Activated naive CD4-positive, alpha-beta T cell treated with anti-CD3 and anti-CD28 coated beads for 36 hours (primary cell): ENCODE measurements around the gene BAG1. TPM values are rescaled to one million over a fixed set of nuclear protein-coding genes. Genes with fewer than 3 reads are reported as not detected.
A peak's percentile ranks its signal among the peaks of the same experiment; 100 is the strongest.

Source experiments
- CTCF ChIA-PET: fragments of 350-600 bp; sonication (Branson Sonifier 250); formaldehyde crosslinking; loops from one replicate; lab custom pipeline; 2021; ENCODE audit warnings: antibody characterized with exemption; lab: Charles Lee
- DNase-seq: peaks from one replicate; pipeline ENCODE4 v3.0.0-alpha.2; 2020
- H3K27ac Mint-ChIP-seq: one replicate; pipeline ENCODE4 v1.8.0; 2021; ENCODE audit warnings: mild to moderate bottlenecking, mixed read lengths
- H3K27me3 Mint-ChIP-seq: one replicate; pipeline ENCODE4 v1.8.0; 2021; ENCODE audit warnings: low read depth, mixed read lengths
- H3K36me3 Mint-ChIP-seq: one replicate; pipeline ENCODE4 v1.8.0; 2021; ENCODE audit warnings: low read depth, mixed read lengths
- H3K4me1 Mint-ChIP-seq: one replicate; pipeline ENCODE4 v1.8.0; 2021; ENCODE audit warnings: low read depth, mixed read lengths
- H3K4me3 Mint-ChIP-seq: one replicate; pipeline ENCODE4 v1.8.0; 2021; ENCODE audit warnings: mild to moderate bottlenecking, moderate library complexity, mixed read lengths
- H3K9me3 Mint-ChIP-seq: one replicate; pipeline ENCODE4 v1.8.0; 2021; ENCODE audit warnings: mixed read lengths
- intact Hi-C: fragments of 100-400 bp; cut with micrococcal nuclease; formaldehyde crosslinking; loops from one replicate; pipeline ENCODE4 v1.15.1; 2023
- total RNA-seq, 2 experiments: library from RNA; stranded (reverse); gene quantifications; one replicate each; pipeline ENCODE4 v1.2.3, GENCODE V29; 2021

The BAG1 gene
- total RNA-seq, 2 experiments from 2014 or later, result 38.1 to 40.5 TPM

GRCh38 chr9:33236571-33236970, 27.9 kb downstream of the BAG1 start:
- no peak for DNase-seq
- intact Hi-C loops, result no loop called here
- H3K36me3 Mint-ChIP-seq, result no peaks in the 10 kb centered on the region
- CTCF ChIA-PET, result interaction anchor here (0.6 to 2.2 kb wide), 3 partner anchors 10 to 201 kb away, joined by 3 to 16 read pairs (median 3); no protein-coding TSS in a partner anchor
- no peak overlapping the region for H3K27ac Mint-ChIP-seq
- H3K27me3 Mint-ChIP-seq, result peaks cover 2% of the 10 kb centered on the region
- no peaks in the 10 kb centered on the region for H3K9me3 Mint-ChIP-seq
- no peaks in the 10 kb centered on the region for H3K4me1 Mint-ChIP-seq
- no peak overlapping the region for H3K4me3 Mint-ChIP-seq

GRCh38 chr9:33234511-33235467, 29.7 kb downstream of the BAG1 start:
- peaks cover 1% of the 10 kb centered on the region for H3K27me3 Mint-ChIP-seq
- intact Hi-C loops, result no loop called here

DNA sequence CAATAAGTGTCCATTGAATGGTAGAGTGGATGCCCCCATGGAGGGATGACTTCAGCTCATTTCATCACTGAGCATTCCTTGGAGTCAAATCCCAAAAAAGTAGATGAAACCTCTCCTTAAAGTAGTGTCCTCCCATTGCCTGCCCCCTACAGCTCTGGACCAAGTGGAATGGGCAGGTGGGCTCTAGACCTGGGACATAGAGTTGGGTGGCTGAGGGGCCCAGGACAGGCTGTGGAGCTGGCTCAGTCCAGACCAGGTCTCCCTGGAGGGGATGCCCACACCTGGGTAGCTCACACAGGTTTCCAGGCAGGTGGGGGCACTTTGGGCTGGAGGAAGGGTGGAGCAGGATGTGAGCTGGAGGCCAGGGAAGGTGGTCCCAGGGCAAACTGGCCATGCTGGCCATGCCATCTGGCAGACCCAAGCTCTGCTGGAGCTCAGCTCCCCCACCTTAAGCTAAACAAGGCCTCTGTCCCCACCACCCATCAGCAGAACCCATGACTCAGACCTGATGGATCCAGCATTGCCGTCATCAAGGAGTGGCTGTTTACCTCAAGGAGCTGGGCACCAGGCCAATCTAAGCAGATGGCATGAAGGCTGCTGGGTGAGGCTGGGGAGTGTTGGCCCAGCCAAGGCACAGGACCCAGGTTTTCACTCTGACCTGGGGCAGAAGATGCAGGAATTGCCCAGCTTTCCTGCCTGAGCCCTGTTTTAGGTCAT, 30.7 kb downstream of the BAG1 start:
- peak; percentile 22 for DNase-seq
- Mint-ChIP-seq H3K36me3 (no peaks in the 10 kb centered on the region), H3K4me3 (no peak overlapping the region), H3K4me1 (no peaks in the 10 kb centered on the region), H3K27me3 (no peaks in the 10 kb centered on the region), H3K27ac (no peak overlapping the region), H3K9me3 (no peaks in the 10 kb centered on the region)
- intact Hi-C loops, result no loop called here
- CTCF ChIA-PET, result interaction anchor here (1.3 kb wide), 1 partner anchor 153 kb away, joined by 3 read pairs; no protein-coding TSS in a partner anchor

More at GRCh38 chr9:33234511-33235467, 29.7 kb downstream of the BAG1 start:
- CTCF ChIA-PET, result interaction anchor here (0.6 to 1.3 kb wide), 3 partner anchors 13 to 181 kb away, joined by 3 read pairs; no protein-coding TSS in a partner anchor
- no peak for DNase-seq
- no peak overlapping the region for H3K27ac Mint-ChIP-seq
- H3K4me3 Mint-ChIP-seq, result no peak overlapping the region
- no peaks in the 10 kb centered on the region for H3K9me3 Mint-ChIP-seq
- no peaks in the 10 kb centered on the region for H3K36me3 Mint-ChIP-seq
- H3K4me1 Mint-ChIP-seq, result no peaks in the 10 kb centered on the region

GRCh38 chr9:33232815-33233214, 31.7 kb downstream of the BAG1 start:
- no peaks in the 10 kb centered on the region for H3K4me1 Mint-ChIP-seq
- CTCF ChIA-PET, result interaction anchor here (1.2 to 1.3 kb wide), 2 partner anchors 10 to 152 kb away, joined by 3 read pairs; no protein-coding TSS in a partner anchor
- H3K27me3 Mint-ChIP-seq, result no peaks in the 10 kb centered on the region
- DNase-seq, result no peak
- H3K9me3 Mint-ChIP-seq, result no peaks in the 10 kb centered on the region
- H3K27ac Mint-ChIP-seq, result no peak overlapping the region
- H3K4me3 Mint-ChIP-seq, result no peak overlapping the region
- intact Hi-C loops, result no loop called here
- H3K36me3 Mint-ChIP-seq, result no peaks in the 10 kb centered on the region

DNA sequence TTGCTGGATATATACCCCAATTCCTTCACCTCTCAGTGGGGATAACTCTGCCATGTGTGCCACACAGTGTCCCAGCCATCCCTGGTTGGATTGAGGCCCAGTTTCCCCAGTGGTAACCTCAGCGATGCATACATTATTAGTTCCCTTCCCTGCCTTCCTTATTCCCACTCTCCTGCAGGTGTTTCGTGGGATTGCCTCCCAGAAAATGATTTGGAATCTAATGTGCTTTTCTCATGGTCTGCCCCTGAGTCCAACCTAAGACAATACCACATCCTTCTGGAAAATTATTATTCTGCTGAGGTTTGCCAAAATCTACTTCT, 32.9 kb downstream of the BAG1 start:
- DNase-seq, result no peak
- Mint-ChIP-seq H3K4me1 (no peaks in the 10 kb centered on the region), H3K4me3 (no peak overlapping the region), H3K9me3 (no peaks in the 10 kb centered on the region), H3K27ac (no peak overlapping the region), H3K36me3 (no peaks in the 10 kb centered on the region), H3K27me3 (no peaks in the 10 kb centered on the region)
- intact Hi-C loops, result no loop called here
- CTCF ChIA-PET, result interaction anchor here (0.5 to 1.2 kb wide), 2 partner anchors 110 to 156 kb away, joined by 3 read pairs; no protein-coding TSS in a partner anchor

- no peak for DNase-seq
- H3K4me3 Mint-ChIP-seq, result no peak overlapping the region
- no peaks in the 10 kb centered on the region for H3K36me3 Mint-ChIP-seq
- intact Hi-C loops, result no loop called here
- CTCF ChIA-PET, result interaction anchor here (0.6 to 1.2 kb wide), 3 partner anchors 23 to 156 kb away, joined by 3 read pairs; no protein-coding TSS in a partner anchor
- H3K4me1 Mint-ChIP-seq, result peaks cover under 1% of the 10 kb centered on the region
- no peak overlapping the region for H3K27ac Mint-ChIP-seq
- no peaks in the 10 kb centered on the region for H3K9me3 Mint-ChIP-seq
- no peaks in the 10 kb centered on the region for H3K27me3 Mint-ChIP-seq
Measured at GRCh38 chr9:33230756-33231622, 33.5 kb downstream of the BAG1 start.

DNA sequence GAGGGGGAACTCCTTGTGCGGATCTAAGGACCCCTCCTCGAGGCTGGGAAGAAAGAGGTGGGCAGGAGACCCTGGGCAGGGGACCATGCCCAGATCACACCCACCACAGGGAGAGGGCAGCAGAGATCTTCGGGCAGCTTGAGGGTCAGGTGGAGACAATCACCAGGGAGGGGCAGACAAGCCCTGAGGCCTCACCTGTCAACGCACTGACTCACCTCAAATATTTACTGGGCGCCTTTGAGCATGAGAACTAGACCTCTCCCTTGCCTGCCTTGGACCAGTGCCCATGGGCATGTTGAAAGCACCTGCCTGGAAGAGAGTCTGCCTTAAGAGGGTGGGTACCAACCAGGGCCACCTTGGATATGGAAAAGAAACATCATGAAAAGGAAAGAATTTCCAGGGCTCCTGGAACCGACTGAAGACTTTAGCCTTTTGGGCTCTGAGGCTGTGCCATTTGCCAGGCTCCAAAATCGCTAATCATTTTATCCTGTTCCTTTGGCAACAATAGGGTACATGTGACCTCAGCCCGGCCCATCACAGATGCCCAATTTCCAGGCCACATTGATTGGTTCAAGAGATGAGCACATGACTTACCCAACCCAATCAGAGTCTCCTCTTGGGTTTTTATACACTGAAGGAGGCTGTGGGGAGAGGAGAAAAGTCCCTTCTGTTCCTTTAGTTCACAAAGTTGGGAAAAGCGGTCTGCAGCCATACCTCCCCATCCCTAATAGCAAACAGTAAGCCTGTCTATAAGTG, 35.0 kb downstream of the BAG1 start:
- no peak for DNase-seq
- no peaks in the 10 kb centered on the region for H3K9me3 Mint-ChIP-seq
- H3K36me3 Mint-ChIP-seq, result no peaks in the 10 kb centered on the region
- no peak overlapping the region for H3K27ac Mint-ChIP-seq
- H3K4me3 Mint-ChIP-seq, result no peak overlapping the region
- intact Hi-C loops, result no loop called here
- no peaks in the 10 kb centered on the region for H3K27me3 Mint-ChIP-seq
- peaks cover 10% of the 10 kb centered on the region for H3K4me1 Mint-ChIP-seq
- CTCF ChIA-PET, result no interaction called here

GRCh38 chr9:33228606-33229005, 35.9 kb downstream of the BAG1 start:
- Mint-ChIP-seq H3K4me3 (no peak overlapping the region), H3K27ac (no peak overlapping the region), H3K27me3 (no peaks in the 10 kb centered on the region), H3K9me3 (no peaks in the 10 kb centered on the region), H3K4me1 (peaks cover 10% of the 10 kb centered on the region), H3K36me3 (no peaks in the 10 kb centered on the region)
- intact Hi-C loops, result no loop called here
- CTCF ChIA-PET, result interaction anchor here (0.7 to 1.8 kb wide), 3 partner anchors 12 to 58 kb away, joined by 3 to 4 read pairs (median 4); no protein-coding TSS in a partner anchor
- DNase-seq, result no peak

GRCh38 chr9:33227741-33228140, 36.8 kb downstream of the BAG1 start:
- H3K4me1 Mint-ChIP-seq, result peaks cover 10% of the 10 kb centered on the region
- intact Hi-C loops, result loop anchor here (2.0 kb wide), 1 partner anchor 849 kb away; no protein-coding TSS in a partner anchor
- no peaks in the 10 kb centered on the region for H3K27me3 Mint-ChIP-seq
- no peaks in the 10 kb centered on the region for H3K36me3 Mint-ChIP-seq
- H3K27ac Mint-ChIP-seq, result no peak overlapping the region
- CTCF ChIA-PET, result interaction anchor here (0.9 to 2.3 kb wide), 5 partner anchors 9 to 155 kb away, joined by 4 to 22 read pairs (median 13); no protein-coding TSS in a partner anchor
- H3K4me3 Mint-ChIP-seq, result no peak overlapping the region
- no peaks in the 10 kb centered on the region for H3K9me3 Mint-ChIP-seq
- no peak for DNase-seq

DNA sequence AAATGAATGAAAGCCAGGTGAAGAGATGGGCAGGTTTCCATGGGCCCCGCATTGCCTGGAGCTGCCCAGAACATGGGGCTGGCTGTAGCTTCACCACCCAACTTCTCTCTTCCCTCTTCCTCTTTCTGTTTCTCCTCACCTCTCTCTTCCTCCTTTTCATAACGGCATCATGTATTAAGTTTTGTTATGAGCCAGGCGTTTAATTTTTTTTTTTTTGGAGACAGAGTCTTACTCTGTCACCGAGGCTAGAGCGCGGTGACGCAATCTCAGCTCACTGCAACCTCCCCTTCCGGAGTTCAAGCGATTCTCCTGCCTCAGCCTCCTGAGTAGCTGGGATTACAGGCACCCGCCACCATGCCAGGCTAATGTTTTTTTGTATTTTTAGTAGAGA, 37.5 kb downstream of the BAG1 start:
- no peak overlapping the region for H3K4me3 Mint-ChIP-seq
- H3K27me3 Mint-ChIP-seq, result no peaks in the 10 kb centered on the region
- intact Hi-C loops, result loop anchor here (2.0 kb wide), 1 partner anchor 848 kb away; no protein-coding TSS in a partner anchor
- no peak for DNase-seq
- no peaks in the 10 kb centered on the region for H3K36me3 Mint-ChIP-seq
- CTCF ChIA-PET, result interaction anchor here (0.7 to 2.8 kb wide), 14 partner anchors 10 to 154 kb away, joined by 3 to 36 read pairs (median 8); no protein-coding TSS in a partner anchor
- H3K4me1 Mint-ChIP-seq, result peaks cover 10% of the 10 kb centered on the region
- H3K27ac Mint-ChIP-seq, result no peak overlapping the region
- H3K9me3 Mint-ChIP-seq, result no peaks in the 10 kb centered on the region
